Measurements from ENCODE around the gene SLC38A2.
"Not testable (repeated sequence)": the region's sequence is repeated elsewhere in the genome, so short reads cannot be mapped to it uniquely, and the experiment has no call there.

SLC38A2 gene
- total RNA-seq = 422 to 624 (median 568) reads per million in 4 experiments

DNA sequence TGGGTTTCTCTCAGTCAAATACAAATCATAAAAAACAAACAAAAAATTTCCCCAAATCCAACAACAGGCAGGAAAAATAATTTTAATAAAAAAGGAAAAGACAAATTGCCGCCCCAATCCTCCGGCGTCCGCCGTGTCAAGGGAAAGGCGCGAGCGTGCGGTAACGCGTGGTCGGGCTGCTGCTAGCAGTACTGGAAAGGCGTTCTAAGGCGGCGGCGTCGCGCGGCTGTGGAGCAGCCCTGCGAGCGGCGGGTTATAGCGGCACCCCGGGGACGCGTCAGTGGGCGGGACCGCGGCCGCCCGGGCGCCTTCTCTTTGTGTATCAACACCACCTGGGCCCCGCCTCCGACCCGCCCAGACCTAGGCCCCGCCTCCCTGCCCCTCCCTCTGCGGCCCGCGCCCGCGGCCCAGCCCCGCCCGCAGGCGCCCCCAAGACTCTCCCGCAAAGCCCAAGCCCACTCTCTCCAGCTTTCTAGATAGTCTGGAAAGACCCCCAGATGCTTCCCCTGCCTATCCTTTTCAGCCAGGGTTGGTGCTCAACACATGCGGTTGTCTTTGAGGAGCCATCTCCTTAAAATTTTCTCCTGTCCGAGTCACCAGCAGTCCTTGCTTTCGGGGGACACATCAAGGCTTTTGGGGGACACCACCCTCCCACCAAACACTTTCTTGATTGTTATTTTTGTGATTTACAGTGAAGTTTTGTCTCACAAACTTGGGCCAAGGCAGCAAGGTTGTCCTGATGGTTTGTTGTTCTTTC is at the start of gene SLC38A2:
SLC38A2 (minus strand) TSS at position 230 of the 757 bp plus-strand sequence. CDS start 1,480 bp downstream, outside the sequence.
- peak; percentile 95 for DNase-seq

DNA sequence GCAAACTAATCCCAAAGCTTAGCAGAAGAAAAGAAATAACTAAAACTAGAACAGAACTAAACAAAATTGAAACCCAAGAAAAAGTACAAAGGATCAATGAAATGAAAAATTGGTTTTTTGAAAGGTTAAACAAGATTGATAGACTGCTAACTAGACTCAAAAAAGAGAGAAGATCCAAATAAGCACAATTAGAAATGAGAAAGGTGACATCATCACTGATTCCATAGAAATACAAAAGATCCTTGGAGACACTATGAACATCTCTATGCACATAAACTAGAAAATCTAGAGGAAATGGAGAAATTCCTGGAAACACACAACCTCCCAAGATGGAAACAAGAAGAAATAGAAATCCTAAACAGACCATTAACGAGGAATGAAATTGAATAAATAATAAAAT is 47.1 kb upstream of the SLC38A2 start:
- DNase-seq = no peak

DNA sequence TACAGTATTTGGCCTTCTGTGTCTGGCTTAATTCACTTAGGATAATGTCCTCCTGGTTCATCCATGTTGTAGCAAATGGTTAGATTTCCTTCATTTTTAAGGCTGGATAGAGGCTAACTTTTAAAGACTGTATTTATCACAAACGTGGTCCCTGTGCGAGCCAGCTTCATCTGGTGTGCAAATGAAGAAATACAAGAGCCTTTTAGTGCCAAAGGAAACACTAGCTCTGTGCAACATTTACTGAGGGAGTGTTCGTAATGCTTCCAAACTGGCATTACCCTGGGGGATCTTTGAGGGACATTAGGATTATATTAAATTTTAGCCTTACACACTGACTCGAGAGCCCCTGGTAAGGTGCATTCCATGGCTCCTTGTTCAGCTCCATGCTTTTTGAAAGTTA is 43.0 kb upstream of the SLC38A2 start:
- no peak for DNase-seq

DNA sequence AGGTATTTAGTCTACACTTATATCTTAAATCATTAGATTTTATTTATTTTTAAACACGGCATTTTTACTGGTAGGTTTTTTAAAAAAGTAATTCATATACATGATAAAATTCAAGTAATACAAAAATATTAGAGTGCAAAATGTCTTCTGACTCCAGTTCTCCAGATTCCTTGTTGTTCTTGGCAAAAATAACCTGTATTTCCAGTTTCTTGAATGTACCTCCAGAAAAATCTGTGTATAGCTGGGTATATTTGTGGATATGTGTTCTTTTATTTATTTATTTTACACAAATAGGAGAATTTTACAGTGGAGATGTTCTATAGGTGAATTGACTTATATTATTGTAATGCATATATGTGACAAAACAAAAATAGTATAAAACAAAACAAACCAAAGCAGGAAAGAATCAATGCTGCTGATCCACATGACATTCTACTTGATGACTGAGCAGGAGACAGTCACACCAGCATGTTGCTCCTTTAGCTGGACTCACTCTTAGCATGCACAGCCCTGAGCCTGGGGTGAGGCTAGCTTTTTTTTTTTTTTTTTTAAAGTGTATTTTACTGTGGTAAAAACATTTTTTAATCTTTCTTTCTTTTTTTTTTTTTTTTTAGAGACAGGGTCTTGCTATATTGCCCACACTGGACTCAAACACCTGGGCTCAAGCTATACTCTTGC is 42.2 kb upstream of the SLC38A2 start:
- no peak for DNase-seq

DNA sequence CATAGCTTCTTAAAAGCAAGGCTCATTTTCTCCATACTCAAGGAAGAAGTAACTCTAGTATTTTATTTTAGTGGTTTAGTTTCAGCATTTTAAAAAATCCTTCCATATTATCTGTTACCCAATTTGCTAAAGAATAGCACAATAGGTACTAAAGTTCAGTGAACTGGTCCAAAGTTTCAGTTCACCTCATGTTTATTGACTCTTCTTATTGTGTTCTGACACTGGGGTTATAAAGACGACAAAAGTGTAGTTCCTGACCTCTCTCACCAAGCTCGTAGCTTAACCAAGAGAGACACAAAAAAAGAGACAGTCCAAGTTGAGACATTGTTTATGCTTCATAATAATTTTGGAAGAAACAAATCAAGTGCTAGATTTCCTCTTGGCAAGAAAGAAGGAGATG is 40.8 kb upstream of the SLC38A2 start:
- no peak for DNase-seq

DNA sequence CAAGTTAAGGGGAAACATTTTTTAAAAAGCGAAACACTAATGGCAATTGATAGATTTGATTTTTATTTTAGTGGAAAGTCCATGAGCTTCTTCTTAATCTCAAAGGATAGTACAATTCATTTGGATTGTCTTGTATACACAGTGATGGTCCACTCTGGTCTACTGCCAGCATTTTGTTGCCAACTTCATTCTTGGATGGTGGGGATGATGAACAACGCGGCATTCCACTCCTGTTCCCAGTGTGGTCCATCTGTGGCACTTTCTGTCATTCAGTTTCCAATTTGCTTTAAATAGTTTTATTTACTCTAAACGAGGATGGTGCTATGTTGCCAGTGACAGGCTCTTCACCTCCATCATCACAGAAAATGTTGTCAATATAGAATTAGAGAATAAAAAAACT is 40.3 kb upstream of the SLC38A2 start:
- DNase-seq = no peak

DNA sequence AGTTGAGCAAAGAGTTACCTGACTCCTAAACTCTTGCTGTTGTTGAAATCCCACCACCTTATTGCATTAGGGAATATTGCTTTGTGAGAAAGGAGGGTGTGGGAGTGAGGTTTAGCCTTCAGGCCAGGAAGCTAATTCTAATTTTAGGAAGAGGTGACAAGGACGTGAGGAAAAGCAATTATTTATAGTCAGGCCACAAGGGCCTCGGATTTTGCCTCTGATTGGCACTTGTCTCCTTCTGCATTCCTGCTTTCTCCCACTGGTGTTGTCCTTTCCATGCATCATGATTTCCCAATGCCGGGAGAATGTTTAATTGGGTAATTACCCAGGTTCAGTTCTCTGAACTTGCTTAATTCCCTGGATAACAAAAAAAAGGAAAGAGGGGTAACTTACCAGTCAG is 37.9 kb upstream of the SLC38A2 start:
- DNase-seq = no peak

DNA sequence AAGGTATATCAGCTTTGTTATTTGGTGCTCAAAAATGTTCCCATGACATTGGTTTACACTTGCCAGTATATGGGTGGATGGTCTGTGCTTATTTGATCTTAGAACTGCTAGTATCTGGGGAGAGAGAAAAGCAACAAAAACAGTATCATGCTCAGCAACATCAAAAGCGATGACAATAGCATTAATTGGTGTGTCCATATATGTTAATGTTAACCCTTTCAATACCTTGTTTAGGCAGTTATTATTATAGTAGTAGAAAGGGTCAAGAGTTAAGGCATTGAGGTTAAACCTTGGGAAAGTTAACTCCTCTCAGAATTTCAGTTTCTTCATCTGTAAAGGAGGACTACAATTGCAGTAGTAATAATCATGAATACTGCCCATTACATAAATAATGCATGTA is 37.4 kb upstream of the SLC38A2 start:
- no peak for DNase-seq

DNA sequence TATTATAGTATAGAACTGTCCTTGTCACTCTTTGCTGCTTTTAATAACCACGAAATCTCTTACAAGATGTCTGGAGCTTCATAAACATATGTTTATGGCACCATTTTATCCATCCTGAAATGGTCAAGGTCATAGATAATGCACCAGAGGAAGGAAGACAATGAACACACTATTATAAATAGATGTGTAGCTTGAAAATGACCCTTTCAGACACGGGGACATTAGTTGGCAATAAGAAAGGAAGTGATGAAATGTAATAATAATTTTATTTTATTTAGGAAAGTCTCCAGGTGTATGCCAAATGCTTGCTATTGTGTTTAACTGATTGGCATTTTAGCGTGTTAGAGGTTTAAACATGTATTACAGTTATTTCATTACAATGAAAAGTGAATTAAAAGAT is 36.8 kb upstream of the SLC38A2 start:
- no peak for DNase-seq

DNA sequence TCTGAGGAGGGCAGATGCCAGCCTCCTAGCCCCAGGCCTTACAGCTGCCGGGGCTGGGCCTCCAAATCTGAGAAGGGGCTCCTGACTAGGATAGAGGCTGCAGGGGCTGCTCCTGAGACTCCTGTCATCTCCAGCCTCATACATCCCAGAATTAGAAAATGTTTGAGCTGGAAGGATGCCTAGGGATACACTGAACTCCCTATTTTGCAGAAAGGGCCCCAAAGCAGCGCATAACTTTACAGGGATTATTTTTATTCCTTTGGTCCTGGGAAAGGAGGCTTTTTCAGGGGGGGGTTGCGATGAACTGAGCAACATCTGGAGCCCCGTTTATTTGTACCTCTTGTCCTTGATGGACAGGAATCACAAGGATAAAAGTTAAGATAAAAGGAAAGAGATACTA is 35.9 kb upstream of the SLC38A2 start:
- DNase-seq = no peak

DNA sequence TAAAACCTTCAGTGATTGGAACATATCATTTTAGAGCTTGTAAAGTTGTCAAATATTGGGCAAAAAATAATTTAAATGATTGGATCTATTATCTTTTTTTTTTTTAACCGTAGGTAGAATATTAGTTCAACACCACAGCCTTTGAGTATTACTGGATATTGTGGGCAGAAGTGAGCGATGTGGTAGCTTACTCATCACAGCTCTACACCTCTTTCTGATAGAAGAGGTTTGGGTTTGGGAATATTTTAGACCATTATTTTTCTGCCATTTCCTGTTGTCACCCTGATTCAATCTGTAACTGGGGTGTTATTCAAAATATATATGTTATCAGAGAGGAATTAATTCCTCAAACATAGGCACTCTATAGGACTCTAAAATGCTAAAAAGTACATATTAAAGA is 34.8 kb upstream of the SLC38A2 start:
- DNase-seq = no peak

DNA sequence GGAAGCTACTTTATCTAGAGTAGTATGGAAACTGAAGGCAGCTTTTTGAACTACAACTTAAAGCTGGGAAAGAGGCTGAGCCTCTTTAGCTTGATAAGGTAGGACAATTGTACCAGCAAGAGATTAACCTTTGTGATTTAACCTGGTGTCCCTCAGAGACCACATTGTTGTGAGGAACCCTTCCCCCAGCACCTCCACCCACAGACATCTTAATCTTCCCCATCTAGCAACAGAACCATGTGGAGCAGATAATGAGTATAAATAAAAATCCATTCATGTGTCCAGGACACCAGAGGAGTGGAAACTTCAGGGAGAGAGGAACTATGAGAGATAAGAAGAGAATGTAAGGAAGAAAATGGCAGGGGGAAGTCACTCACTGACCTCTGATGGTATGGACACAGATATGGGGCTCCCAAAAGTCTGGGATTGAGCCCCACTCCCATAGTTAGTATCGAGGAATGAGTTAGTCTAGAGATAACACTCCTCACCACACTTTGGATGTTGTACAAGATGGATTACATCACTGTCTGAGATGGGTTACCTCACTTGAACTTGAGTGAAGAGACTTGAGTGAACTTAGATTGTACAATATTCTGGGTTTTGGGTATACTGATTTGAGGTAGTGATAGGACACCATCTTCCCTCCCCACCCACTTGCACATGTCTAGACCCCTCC is 33.9 kb upstream of the SLC38A2 start:
- DNase-seq = no peak

DNA sequence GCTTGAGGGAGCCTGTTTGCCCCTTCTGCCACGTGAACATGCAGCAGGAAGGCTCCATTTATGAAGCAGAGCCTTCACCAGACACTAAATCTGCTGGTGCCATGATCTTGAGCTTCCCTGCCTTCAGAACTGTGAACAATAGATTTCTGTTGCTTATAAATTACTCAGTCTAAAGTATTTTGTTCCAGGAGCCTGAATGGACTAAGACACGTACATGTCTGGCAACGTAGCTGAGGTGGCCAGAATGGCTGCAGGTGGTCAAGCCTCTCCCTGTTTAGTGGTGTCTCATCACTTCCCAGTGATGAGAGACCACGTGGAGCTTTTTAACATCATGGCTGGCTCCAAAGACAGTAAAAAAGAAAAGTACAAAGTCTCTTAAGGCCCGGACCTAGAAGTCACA is 32.2 kb upstream of the SLC38A2 start:
- no peak for DNase-seq

DNA sequence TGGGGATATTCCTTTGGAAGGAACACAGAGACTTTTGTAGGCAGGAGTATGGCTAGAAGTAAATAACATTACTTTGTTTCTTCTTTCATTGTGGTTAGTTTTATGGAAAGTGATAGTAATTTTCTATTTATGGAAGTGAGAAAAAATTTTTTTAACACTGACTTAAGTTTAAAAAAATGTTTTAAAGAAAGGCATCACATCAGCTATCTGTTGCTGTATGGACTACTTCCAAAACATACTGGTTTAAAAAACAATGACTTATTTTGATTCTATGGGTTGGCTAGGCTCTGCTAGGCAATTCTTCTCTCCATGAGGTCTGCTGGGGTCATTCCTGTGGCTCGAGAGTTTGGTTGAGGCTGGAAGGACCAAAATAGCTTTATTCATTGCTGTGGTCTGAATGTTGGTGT is 31.7 kb upstream of the SLC38A2 start:
- DNase-seq = no peak

DNA sequence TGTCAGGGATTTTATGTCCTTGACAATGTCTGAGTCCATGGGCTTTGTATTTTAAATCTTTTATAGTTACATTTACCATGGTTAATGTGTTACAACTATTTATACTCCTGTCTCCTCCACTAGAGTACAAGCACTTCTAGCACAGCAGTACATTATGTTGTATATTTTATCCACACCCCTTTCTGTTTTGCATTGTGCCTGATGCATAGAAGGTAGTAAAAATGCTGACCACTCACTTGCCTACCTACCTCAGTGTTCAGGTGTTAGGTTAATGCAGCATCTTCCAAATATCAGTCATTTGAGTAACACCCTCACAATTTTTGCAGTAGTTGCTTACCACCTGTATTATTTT is 31.1 kb upstream of the SLC38A2 start:
- no peak for DNase-seq

DNA sequence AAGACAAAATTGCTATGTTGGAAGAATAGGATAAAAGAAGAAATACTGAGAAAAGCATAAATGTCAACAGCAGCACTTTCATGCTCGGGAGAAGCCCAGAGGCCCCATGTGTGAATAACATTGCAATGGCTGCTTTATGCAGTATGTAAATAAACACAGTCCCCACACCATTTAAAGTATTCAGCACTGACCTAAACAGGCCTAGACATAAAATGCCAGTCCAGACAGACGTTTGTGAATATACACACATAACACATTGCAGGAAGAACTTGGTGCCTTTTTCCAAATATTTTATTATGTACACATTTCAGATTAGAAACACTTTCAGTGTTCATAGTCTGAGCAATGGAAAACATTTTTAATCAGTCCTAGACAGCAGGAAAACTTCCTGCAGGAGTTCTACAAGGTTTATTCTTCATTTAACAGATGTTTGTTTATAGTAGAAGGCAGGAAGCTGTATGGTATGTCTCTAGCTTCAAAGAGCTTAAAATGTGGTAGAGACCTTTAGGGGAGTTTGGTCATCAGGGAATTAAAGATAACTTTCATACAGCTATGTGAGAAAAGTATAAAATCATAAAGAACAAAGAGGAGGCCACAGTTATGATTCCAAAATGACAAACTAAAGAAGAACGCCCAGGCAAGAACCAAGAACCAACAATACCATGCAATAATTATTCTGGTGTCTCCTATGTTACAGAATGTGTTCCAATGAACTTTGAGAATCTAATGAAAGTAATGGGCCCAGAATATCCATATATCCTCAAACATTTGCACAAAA is 30.6 kb upstream of the SLC38A2 start:
- DNase-seq = no peak

DNA sequence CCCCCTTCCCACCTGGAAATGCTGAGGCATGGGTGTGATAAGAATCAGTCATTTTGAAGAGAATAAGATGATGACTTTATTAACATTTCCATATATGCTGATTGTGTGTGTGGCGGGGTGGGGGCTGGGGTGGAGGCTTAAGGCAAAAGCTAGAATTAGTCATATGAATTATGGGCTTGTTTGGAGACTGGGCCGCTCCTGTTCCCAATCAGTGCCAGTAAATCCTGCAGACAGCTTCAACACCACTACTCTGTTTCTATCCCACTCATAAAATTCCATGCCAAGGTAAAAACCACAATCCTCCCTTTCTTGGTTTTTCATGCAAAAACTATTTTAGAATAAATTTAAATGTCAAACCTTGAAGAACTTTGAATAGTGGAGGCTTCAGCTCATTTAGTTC is 29.9 kb upstream of the SLC38A2 start:
- DNase-seq = no peak

DNA sequence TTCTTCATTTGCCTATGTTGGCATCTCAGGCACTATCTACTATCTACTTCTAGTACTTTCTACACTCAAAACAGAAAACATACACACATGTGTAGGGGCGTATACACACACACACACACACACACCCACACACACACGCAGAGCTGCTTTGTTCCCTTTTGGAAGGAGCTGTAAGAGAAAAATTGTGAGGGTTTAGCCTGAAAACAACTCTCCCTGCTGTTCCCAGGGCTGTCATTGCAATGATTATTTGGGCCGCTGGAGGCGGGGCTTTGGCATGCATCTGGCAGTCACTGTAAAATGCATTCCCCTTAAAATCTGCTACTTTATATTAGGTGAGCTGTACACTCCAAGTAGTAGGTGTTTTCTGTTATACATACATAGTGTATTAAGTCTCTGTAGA is 29.1 kb upstream of the SLC38A2 start:
- DNase-seq = no peak

DNA sequence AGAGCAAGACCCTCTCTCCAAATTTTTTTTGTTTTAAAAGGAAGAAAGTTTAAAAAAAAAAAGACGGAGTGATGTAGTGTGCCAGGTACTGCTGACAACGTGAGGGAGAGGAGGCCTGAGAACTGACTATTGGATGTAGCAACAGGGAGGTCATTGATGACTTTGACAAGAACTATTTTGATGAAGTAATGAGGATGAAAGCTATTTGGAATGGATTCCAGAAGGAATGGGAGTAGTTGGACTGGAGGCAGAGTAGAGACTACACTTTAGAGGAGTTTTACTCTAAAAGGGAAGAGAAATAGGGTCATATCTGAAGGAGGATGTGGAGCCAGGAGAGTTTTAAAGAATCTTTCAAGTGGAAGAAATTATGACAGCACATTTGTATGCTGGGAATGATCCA is 27.8 kb upstream of the SLC38A2 start:
- no peak for DNase-seq

DNA sequence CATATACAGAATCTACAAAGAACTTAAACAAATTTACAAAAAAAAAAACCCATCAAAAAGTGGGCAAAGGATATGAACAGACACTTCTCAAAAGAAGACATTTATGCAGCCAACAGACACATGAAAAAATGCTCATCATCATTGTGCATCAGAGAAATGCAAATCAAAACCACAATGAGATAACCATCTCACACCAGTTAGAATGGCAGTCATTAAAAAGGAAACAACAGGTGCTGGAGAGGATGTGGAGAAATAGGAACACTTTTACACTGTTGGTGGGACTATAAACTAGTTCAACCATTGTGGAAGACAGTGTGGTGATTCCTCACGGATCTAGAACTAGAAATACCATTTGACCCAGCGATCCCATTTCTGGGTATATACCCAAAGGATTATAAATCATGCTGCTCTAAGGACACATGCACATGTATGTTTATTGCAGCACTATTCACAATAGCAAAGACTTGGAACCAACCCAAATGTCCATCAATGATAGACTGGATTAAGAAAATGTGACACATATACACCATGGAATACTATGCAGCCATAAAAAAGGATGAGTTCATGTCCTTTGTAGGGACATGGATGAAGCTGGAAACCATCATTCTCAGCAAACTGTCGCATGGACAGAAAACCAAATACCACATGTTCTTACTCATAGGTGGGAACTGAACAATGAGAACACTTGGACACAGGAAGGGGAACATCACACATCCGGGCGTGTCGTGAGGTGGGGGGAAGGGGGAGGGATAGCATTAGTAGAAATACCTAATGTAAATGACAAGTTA is 27.1 kb upstream of the SLC38A2 start:
- DNase-seq = not testable (repeated sequence)

DNA sequence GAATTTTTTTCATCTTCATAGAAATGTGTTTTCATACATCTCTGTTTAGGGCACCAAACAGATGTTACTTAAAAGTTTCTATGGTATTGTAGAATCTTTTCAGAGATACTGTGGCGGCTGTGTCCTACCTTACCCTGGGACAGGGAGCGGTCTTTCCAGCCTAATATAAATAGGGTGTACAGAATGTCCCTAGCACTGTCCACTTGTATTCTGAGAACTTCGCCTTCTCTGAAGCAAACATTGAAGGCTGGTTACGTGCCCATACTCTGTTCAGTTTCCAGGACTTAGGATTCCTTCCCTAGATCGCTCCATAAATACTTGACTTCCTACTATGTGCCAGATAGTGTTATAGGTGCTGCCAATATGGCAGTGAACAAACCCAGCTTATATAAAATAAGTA is 24.3 kb upstream of the SLC38A2 start:
- DNase-seq = no peak

DNA sequence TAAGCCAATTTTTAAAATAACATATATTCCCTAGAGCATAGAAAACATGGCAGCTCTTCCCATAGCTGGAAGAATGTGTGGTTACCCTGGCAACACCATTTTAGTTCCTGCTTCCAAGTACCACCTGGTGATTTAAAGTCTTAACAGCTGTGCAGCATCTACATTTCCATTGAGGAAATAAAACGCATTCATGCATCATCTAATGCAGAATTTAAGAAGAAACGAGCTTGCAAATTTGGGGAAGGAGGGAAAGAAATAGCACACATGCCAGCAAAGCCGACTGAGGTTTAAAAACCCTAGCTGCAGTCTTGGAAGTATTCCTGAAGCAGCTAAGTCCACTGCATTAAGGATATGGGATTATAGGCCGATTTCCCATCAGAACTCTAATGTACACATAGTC is 22.8 kb upstream of the SLC38A2 start:
- no peak for DNase-seq

DNA sequence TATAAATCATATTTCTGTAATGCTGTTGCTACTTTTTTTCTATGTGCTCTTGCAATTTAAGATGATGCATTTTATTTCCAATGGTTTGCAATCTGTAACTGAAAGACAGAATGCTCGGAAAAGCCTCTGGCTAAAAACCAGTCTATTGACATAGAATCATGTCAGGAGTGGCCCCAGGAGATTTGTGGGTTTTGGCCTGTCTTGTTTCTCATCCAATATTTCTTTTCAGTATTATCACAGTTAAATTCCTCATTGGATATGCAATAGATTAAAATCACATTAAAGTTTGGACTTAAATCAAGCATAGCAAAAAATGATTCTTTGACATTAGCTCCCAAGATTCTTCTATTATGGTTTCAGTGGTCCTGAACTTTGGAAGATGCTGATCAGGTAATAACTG is 19.1 kb upstream of the SLC38A2 start:
- no peak for DNase-seq

Data from effector CD8-positive, alpha-beta T cell (primary cell).